HT-29 (cell line): ENCODE results near the gene AZIN2. TPM values are rescaled to one million over a fixed set of nuclear protein-coding genes. Genes with fewer than 3 reads are reported as not detected.
A peak's percentile ranks its signal among the peaks of the same experiment; 100 is the strongest.
"Not testable (repeated sequence)": the region's sequence is repeated elsewhere in the genome, so short reads cannot be mapped to it uniquely, and the experiment has no call there.

ENCODE experiments used
- DNase-seq: peaks from one replicate; pipeline ENCODE4 v3.0.0-alpha.2; 2015; ENCODE audit warnings: low spot score
- total RNA-seq: library from RNA; depleted of rRNA; stranded (reverse); fragments of >200 nt; shearing (Covaris generic); gene quantifications from 2 replicates; pipeline ENCODE4 v1.2.3, GENCODE V29; 2014

The AZIN2 gene
- total RNA-seq, 1 experiment from 2014 or later: not detected

DNA sequence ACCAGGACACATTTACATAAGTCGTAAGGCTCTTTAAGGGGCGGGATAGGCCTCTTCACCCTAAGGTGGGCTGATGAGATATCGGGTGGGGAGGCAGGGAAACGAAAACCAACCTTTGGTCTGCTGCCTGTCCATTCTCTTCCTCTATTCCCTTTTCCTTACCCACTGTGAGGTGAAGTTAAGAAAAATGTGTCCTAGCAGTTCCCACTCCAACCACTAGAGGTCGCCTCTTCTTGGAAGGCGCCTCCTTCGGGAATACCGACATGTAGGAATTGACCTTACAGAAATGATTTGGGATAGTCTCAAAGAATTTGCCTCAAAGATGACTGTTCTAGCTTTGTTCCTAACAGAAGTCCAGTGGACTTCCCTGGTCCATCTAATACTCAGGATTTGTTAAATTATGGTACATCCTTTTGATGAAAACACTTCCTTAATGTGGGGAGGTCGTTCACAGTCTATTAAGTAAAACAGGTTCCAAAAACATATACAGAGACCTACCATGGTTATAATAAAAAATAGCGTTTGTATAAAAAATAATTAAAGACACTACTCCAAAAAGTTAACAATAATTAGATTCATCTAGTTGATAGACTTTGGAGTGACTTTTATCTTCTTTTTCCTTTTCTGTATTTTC lies 14.1 kb downstream of the AZIN2 start:
- peak; percentile 83 for DNase-seq

DNA sequence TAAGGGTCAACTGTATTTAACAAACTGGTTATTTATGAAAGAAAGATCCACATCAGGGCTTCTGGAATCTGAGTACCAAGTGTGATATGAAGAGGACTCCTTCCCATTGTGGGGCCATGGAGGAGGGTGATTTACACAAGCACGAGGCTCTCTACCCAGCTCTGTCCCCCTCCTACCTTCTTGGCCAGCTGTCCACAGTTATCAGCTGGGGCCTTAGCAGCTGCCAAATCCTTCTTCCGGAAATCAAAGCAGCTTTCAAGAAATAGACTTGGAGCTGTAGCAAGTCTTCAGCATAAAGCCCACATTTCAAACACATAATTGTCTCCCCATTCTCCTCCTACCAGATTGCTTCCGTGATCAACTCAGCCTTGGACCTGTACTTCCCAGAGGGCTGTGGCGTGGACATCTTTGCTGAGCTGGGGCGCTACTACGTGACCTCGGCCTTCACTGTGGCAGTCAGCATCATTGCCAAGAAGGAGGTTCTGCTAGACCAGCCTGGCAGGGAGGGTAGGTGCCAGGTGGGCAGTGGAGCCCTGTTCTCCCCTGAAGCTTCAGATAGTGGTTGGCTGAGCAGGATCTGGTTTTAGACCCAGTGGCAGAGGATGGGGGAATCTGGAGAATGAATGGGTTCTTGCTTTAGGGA lies 15.5 kb downstream of the AZIN2 start:
- DNase-seq: no peak

DNA sequence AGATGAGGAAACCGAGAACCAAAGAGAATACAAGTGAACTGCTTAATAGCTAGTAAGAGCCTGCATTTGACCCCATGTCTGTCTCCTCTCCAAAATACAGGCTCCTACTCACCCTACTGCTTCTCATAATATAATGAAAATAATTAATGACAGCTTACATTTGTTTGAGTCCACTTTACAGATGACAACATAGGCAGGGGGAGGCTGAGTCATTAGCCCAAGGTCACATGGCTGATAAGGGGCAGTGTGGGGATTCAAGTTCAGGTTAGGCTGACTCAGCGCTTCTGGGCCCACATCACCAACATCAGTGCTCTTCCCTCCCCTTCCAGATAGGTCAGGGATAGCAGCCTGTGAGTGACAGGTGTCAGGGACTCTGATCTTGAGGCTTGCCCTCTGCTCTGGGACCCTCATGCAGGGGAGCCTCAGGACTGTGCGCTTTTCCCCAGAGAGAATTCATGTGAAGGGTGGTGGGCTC lies 16.2 kb downstream of the AZIN2 start:
- DNase-seq: no peak

DNA sequence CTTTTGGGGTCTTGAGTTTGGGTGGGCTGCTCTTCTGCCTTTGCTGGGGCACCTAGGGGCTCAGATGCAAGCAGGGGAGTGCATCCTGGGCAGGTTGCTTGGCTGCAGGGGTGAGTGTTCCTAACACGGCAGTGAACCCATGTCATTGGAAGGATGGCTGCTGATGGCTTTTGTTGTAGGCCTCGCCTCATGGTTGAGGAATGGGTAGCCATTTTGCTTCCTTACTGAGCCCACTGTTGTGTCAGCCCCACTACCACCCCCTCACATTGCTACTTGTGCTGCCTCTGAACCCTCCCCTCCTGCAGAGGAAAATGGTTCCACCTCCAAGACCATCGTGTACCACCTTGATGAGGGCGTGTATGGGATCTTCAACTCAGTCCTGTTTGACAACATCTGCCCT lies 16.8 kb downstream of the AZIN2 start:
- DNase-seq: no peak

DNA sequence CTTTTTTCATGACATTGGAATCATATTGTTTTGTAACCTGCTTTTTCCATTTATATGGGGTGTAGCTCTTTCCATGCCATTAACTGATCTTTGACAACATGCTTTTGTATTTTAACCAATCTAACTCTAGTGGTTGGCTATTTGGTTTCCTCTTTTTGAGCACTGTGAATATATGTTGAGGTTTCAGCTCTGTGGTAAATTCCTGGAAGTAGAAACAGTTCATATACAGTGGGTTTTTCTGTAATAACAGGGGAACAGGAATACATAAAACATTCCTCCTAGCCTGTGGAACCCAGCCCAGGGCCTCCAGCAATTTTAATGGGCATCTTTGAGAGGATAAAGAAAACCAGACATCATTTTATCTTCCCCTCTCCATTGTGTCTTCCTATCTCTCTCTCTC lies 17.4 kb downstream of the AZIN2 start:
- DNase-seq: no peak

DNA sequence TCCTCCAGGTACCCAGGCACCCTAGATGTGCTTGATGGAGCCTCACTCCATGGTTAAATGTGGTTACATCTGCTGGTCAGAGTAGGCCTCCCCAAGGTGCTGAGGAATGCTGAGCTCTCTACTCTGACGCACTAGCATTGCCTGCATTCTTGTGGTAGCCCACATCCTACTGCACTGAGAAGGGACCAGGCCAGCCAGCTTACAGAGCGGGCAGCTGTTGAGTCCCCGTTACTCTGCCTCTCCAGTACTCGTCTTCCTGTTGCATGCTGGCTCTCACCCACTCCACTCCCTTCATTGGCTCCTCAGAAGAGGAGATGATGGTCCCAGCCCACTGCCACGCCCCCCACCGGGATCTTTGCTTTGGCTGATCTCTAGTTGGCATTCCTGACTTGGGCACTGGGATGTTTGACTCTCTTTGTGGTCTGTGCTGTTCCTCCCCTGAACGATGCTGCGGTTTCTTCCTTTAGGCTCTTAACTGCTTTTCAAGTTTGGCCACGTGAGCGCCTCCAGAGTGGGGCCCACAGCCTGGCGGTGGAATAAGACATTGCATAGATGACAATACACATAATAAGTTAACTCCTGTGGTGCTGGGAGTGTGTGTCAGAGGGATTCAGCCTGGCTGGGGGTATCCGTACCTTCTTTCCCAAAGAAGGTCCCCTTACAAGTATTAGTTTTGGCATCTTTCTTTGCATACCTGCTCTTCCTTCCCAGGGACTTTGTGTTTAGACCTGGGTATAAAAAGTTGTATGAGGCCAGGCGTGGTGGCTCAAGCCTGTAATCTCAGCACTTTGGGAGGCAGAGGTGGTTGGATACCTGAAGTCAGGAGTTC lies 18.6 kb downstream of the AZIN2 start:
- DNase-seq: peak; percentile 76

DNA sequence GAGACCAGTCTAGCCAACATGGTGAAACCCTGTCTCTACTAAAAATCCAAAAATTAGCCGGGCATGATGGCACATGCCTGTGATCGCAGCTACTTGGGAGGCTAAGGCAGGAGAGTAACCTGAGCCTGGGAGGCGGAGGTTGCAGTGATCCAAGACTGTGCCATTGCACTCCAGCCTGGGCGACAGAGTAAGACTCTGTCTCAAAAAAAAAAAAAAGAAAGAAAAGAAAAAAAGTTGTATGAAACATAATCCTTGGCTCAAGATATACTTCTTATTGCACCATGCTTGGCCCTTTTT lies 19.1 kb downstream of the AZIN2 start:
- DNase-seq: not testable (repeated sequence)

DNA sequence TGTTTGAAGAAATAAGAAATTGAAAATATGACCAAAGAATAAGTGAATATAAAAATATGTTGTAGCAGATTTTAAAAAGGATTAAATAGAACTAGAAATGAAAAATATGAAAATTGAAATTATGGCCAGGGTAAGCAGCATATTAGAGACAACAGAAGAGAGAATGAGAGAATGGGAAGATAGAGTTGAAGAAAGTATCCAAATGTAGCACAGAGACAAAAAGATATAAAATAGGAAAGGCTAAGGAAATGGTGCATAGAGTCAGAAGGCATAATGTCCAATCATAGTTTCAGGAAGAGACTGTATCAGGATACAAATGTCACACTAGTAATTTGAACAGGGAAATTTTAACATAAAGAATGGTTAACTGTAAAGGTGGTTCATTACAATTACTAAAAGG lies 29.5 kb downstream of the AZIN2 start:
- no peak for DNase-seq

DNA sequence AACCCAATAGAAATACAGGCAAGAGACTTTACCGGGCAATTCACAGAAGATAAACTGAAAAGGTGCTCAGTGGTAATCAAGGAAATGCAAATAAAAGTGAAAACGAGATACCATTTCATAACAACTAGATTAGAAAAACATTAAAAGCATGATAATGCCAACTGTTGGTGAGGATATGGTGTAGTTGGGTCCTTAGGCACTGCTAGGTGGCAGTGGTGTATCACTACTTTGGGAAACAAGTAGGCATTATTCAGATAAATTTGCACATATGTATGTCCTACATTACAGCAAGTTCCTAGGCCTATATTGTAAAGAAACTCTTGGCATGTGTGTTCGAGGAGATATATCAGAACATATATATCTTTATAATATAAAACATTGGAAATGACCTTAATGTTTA lies 31.0 kb downstream of the AZIN2 start:
- peak; percentile 51 for DNase-seq

DNA sequence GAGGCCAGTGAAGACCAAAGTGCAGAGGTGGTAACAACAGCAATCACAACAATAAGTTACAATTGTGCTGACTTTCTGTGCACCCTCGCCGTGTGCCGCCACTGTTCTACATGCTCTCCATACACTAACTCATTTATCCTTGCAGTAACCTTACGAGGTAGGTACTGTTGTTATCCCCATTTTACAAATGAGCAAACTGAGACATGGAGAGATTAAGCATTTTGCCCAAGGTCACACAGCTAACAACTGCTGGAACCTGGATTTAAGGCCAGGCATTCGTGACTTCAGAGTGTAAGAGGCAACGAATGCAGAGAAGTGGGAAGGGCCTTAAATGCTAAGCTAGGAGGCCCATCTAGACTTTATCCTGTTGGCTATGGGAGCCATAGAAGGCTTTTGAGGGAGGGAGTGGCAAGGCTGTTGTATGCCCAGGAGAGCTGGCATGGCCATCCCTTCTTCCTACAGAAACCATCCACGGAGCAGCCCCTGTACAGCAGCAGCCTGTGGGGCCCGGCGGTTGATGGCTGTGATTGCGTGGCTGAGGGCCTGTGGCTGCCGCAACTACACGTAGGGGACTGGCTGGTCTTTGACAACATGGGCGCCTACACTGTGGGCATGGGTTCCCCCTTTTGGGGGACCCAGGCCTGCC lies 36.6 kb downstream of the AZIN2 start:
- no peak for DNase-seq

DNA sequence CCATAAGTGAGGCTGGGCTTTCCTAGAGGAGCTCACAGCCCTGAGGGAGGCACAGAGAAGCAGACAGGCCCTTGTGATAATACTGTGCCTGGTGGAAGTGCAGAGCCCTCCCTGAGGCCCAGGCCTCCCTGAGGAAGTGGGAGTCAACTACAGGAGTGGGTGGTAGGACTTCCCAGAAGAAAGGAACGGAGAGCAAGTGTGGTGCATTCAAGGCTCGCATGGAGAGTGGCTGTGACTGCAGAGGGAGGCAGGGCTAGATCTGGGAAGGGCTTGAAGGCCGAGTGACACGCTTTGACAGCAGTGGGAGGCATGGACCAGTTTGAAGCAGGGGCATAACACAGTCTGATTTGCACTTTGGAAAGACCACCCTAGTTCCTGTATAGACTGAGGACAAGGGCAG lies 37.3 kb downstream of the AZIN2 start:
- DNase-seq: no peak

DNA sequence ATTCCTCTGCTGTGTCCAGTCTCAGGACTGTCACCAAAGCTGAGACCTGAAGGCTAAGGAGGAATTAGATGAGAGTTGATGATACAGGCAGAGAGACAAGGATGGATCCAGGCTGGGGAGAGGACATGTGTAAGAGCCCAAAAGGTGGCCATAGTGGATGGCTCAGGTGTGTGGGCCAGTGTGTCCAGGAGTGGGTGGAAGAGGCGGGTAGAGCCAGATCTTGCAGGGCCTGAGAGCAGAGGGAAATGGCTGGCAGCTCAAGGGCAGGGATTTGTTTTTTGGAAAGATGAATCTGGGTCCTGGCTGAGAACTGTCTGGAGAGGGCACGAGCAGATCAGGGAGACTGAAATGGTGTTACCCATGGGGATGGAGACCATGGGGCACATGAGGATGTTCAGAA lies 38.1 kb downstream of the AZIN2 start:
- DNase-seq: no peak

DNA sequence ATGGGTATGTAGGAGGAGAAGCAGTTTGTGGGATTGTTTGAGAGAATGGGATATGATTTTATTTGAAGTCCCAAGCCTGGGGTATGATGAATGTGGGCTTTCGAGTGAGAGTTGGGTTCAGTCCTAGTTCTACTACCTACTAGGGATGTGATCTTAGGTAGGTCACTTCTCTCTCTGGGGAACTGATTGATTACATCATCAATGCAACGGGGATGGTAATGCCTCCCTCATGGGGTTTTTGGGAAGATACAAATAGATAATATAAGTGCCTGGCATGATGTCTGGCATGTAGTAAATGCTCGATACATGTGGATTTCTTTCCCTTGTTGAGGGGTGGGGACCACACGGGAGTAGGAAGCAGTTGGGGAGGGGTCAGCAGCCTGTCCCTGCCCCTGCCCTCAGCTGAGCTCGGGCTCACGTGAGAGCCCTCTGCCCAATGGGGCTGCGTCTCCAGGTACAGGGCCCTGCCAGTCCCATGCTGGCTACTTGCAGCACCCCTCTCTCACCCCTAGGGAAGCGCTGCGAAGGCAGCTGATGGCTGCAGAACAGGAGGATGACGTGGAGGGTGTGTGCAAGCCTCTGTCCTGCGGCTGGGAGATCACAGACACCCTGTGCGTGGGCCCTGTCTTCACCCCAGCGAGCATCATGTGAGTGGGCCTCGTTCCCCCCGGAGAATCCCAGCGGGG lies 38.7 kb downstream of the AZIN2 start:
- DNase-seq: no peak

DNA sequence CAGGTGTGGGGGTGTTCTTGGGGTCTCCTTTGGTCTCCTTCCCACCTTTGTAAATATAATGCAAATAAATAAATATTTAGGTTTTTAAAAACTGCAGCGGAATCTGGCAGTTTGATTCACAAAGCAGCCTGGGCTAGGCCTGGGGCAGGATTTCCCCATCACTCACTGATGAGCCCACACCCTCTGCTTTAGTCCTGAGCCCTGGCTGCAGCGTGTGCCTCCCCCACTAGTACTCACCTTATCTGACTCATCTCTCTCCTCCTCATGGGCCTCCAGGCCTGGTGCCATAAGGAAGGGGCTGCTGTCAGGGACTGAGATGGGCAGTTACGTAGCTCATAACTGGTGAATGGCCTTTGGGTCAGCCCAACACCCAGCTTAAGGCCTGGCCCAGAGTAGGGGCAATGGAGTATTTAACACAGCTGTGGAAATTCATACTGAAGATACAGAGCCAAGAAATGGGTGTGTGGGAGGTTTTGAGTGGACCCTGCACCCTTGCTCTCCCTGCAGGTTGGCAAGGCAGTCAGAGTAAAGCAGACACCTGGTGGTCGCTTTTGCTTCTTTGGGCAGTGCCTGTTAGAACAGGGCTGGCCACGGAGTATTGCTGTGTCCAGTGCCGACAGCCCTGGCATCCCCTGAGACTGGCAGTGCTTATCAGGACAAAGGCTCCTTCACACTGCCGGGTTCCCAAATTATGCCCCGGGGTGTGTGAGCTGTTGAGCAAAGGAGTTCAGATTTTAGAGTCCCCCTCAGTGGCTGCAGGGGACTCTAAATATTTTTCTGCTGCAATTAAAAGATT lies 39.7 kb downstream of the AZIN2 start:
- no peak for DNase-seq

DNA sequence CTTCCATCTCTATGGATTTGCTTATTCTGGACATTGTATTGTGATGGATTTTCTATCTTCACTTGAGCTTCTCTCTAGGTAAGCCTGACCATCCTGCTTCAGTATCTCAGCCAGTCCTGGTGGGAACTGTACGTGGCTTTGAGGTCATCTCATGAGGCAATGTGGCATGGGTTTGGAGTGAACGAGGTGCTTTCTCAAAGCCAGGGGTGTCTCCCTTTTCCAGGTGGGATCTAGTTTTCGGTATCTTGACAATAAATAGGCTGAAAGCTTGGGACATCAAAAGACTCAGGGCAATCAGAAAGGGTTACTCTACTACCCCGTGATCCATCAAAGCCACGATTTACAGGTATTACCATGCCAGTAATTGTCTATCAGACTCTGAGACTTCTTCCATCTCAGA lies 40.8 kb downstream of the AZIN2 start:
- DNase-seq: no peak

DNA sequence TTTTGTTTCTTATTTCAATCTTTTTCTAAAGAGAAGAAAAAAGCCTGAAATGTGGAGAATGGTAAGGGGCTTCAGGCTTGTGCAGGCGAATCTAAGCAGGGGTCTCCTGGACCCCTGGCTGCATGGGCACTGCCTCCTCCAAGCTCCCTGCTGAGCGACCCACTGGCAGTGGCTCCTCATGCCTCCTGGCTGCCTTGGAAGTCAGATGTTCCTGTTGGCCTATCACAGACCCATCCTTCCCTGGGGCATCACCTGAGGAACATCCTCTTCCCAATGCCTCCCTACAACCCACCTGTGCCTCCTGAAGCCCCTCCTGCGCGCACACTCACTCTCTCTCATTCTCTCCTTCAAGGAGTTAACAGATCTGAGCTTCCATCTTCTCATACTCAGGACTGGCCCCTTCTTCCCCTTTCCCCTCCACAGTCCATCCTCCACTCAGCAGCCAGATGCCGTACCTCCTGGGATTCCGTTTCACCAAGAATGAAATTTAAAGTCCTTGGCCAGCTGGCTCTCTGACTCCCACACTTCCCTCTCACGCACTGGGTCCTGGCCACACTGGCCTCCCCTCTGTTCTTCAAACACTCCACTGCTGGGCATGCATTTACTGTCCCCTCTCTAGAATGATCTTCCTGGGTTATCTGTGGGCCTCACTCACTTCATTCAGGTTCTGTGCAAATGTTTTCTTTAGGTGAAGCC lies 41.7 kb downstream of the AZIN2 start:
- DNase-seq: no peak

DNA sequence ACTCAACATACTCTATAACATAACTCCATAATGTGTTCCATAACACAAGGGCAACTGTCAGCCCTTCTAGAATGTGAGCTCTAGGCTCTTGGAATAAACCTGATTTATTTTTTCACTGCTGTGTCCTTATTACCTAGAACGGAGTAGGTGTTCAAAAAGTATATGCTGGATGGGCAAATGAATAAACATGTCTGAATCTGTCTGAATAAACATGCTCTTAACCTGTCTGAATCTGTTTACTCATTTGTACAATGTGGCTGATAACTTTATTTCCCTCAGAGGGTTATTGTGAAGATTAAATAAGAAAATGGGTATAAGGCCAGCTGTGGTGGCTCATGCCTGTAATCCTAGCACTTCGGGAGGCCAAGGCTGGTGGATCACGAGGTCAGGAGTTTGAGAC lies 42.3 kb downstream of the AZIN2 start:
- DNase-seq: no peak

DNA sequence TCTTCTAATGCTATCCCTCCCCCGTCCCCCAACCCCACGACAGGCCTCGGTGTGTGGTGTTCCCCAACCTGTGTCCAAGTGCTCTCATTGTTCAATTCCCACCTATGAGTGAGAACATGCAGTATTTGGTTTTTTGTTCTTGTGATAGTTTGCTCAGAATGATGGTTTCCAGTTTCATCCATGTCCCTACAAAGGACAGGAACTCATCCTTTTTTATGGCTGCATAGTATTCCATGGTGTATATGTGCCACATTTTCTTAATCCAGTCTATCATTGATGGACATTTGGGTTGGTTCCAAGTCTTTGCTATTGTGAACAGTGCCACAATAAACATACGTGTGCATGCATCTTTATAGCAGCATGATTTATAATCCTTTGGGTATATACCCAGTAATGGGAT lies 43.7 kb downstream of the AZIN2 start:
- not testable (repeated sequence) for DNase-seq

DNA sequence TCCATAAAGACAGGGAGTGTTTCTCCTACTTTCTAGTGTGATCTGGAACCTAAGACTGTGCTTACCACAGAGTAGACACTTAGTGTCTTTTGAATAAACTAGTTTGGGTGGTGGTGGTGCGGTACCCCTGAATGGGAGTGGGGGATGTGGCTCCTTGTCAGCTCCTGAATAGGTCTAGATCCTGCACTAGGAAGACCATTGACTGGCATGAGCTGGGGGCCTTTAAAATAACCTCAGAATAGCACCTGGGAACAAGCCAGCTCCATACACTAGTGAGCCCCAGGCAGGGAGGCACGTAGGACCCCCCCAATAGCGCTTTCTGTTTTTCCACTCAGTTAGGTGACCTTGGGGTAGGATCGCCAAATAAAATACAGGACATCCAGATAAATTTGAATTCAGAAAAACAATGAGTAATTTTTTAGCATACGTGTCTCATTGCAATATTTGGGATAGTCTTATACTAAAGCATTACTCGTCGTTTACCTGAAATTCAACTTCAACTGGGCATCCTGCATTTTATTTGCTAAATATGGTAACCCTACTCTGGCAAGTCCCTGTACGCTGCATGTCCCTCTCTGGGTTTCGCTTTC lies 45.6 kb downstream of the AZIN2 start:
- no peak for DNase-seq
